NCI-H748 treated with DMSO at 0.1 percent for 48 hours (cell line): ENCODE data around the gene RAB11FIP2.
"Not testable (repeated sequence)": the region's sequence is repeated elsewhere in the genome, so short reads cannot be mapped to it uniquely, and the experiment has no call there.

Experiments used
- DNase-seq: peaks from one replicate; lab custom pipeline; 2025; lab: John Stamatoyannopoulos, UW

Gene RAB11FIP2, protein sequence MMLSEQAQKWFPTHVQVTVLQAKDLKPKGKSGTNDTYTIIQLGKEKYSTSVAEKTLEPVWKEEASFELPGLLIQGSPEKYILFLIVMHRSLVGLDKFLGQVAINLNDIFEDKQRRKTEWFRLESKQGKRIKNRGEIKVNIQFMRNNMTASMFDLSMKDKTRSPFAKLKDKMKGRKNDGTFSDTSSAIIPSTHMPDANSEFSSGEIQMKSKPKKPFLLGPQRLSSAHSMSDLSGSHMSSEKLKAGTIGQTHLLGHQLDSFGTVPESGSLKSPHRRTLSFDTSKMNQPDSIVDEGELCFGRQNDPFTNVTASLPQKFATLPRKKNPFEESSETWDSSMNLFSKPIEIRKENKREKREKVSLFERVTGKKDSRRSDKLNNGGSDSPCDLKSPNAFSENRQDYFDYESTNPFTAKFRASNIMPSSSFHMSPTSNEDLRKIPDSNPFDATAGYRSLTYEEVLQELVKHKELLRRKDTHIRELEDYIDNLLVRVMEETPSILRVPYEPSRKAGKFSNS

DNA sequence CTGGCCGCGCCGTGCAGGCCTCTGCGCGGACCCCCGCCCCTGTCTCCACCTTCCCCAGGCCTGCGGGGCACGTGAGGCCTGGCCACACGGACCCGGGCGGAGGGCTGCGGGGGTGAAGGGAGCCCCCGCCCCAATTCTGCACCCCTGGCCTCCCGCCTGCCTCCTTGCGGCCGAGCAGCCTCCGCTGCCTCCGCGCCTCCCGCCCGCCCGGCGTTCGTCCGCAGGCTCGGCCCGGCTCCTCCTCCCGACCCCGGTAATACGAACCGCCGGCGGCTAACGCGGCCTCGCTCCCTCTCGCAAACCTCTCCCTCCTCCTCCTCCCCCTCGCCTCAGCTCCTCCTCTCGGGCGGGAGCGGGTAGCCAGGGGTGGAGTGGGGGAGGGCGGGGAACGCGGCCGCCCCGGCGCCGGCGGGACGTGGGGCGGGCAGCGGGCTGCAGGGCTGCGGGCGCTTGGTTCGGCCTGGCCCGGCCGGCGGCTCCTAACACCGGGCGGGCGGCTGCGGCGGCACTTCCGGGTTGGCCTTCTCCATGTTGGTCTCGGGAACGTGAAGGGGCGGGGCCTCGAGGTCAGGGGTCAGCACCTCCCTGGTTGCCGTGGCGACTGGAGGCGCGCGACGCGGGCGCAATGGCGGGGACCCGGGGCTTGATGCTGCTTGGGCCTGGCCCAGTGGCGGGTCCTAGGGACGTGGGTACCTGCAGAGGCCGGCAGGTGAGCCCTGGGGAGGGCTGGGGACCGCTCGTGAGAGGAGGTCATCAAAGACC, at the start of gene RAB11FIP2:
Gene RAB11FIP2 (minus strand): TSS at position 547 of the 762 bp plus-strand sequence. CDS start 778 bp downstream, outside the sequence.
- DNase-seq: peak; percentile 55

DNA sequence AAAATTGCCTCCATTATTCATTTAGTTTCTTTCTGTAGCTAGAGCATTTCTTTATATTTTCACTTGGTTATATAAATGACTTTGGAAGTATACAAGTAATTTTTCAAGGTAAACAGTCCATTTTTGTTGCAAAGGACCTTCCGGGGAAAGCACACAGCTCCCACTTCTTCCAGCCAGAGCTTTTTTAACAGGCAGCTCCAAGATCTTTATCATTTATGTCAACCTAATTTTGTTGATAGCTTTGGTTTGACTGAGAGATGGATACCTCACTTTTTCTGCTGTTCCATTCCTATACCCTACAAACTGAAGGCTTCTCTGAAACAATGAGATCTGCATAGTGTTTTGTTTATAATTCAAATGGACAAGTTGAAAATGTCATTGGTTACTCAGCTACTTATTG, 49.3 kb upstream of the RAB11FIP2 start:
- no peak for DNase-seq

DNA sequence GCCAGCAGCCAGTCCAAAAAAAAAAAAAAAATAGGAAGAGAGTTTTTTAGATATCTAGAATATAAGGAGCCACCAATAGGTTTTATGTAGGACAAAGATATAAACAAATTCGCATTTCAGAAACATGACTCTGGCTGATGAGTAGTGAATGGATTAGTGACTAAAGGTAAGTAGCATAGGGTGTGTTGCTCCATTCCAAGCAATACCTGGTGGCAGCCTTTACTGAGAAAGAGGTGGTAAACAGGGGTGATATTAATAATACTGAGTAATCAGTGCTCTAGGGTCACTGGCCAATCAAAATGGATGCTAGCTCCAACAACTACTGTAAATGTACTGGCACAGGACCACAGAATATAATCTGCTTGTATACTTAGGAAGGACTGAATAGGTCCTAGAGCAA, 45.5 kb upstream of the RAB11FIP2 start:
- no peak for DNase-seq

DNA sequence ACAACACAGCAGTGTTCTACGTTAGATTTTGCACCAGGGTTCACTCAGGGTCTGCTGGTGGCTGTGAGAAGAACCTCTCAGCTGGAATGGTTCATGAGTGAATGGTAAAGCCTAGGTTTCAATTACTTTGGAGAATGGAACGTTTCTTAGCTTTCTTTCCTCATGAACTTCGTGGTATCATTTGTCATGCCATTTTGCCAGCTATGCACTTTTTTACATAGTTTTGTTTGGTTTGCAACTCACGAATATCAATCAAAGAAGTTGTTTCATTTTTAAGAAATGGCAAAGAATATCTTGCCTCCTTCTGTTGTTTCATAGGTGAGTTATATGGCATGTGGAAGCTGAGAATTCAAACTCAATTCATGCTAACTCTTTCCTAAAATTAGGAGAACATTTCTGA, 34.1 kb upstream of the RAB11FIP2 start:
- DNase-seq: no peak

DNA sequence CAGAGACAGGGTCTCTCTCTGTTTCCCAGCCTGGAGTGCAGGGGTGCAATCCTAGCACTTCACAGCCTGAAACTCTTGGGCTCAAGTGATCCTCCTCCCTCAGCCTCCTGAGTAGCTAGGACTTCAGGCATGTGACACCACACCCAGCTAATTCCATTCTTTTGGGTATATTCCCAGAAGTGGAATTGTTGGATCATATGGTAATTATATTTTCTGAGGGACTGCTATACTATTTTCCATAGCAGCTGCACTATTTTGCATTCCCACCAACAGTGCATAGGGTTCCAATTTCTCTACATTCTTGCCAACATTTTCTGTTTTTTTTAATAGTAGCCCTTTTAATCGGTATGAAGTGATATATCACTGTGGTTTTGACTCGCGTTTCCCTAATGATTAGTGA, 30.0 kb upstream of the RAB11FIP2 start:
- no peak for DNase-seq

DNA sequence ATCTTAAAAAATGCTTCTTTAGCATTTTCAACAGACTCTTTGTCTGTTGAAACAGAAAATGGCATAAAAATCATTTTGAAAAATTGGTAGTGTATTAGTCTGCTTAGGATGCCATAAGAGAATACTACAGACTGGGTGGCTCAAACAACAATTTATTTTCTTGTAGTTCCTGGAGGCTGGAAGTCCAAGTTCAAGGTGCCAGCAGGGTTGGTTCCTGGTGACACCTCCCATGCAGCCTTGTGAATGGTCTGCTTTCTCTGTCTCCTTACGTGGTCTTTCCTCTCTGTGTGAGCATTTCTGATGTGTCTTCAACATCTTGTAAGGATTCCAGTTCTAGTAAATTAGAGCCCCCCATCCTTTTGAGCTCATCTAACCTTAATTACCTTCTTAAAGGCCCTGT, 26.1 kb upstream of the RAB11FIP2 start:
- DNase-seq: no peak

DNA sequence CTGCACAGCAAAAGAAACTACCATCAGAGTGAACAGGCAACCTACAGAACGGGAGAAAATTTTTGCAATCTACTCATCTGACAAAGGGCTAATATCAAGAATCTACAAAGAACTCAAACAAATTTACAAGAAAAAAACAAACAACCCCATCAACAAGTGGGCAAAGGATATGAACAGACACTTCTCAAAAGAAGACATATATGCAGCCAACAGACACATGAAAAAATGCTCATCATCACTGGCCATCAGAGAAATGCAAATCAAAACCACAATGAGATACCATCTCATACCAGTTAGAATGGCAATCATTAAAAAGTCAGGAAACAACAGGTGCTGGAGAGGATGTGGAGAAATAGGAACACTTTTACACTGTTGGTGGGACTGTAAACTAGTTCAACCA, 20.6 kb upstream of the RAB11FIP2 start:
- DNase-seq: not testable (repeated sequence)

DNA sequence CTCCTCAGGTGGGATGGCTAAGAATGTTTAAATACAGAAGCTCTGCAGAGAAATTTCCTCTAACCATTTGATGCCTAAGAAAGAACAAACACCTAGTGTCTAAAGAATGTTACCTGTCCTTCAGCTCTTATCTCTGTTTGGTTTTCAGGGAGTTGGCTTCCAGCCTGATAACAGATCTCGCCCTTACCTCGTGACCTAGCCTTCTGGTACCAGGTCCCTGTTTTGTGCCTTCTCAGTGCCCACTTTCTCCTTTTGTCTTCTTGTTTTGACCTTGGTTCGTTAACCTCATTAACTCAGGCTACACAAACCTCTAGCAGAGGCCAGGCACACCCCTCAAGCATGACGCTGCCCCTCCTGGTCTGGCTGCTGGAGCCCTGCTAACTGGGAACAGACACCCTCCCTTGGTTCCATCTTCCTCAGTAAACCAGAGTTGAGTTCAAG, 16.1 kb upstream of the RAB11FIP2 start:
- DNase-seq: no peak

DNA sequence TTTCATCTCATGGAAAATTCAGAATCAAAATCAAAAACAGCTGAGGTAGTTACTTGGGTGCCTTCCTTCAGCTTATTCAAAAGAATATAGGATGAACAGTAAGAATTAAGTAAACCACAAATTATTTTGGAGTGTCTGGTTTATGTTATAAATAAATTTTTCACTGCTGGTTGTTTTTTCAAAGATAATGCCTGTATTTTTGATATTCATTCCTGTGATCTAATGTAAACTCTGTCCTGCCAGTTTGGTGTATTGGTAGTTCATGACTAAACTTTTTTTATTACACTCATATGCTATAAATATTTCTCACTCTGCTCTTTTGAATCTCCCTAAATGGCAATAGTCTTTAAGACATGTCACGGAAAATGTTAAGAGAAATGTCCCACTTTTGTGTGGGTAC, 11.6 kb upstream of the RAB11FIP2 start:
- no peak for DNase-seq

DNA sequence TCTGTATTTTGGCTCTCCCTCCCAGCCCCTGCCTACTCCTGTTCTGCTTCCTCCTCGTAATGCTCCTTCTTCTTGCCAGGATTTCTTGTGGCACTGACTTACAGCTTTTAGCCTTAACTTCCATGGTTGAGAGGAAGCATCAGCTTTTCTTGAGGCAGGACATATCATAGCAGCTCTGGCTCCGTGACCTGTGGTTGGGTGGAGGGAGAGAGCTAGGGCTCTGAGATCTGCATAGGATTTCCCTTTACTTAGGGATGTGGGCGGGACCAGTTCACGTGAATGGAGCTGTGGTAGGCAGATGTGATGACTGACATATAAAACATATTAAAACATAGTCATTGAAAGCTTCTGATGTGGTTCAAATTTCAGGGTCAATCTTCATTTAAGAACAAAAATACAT, 10.6 kb upstream of the RAB11FIP2 start:
- no peak for DNase-seq

DNA sequence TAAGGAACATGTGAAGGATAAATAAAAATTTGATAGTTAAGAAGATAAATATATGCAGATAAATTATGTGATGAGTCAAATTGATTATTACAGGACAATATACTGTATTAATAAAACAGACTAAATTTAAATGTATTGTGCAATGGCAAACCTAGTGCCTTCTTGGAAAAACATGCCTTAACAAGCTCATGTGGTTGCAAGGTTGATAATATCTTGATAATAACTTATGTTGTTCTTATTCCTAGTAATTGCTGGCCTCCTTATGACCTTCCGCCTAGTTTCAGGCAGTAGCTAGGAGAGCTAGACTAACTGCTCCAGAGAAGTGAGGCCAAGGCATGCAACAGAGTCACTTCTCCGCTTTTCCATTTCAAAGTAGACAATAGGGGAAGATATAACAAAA, 7.6 kb upstream of the RAB11FIP2 start:
- no peak for DNase-seq

DNA sequence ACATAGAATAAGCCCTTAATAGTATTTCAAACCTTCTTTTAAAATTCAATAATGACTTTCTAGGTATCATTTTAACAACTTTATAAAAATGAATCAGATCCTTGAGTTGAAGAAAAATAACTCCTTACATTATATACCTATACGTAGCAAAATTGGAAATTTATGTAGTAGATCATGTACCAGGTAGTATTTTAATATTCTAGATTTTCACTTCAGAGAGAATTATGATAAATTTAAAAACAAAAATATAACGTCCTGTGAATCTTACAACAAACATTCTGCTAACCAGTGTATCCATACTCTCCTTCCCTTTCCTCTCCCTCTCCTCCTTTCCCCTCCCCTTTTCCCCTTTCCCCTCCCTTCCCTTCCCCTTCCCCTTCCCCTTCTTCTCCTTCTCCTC, 6.1 kb upstream of the RAB11FIP2 start:
- no peak for DNase-seq

DNA sequence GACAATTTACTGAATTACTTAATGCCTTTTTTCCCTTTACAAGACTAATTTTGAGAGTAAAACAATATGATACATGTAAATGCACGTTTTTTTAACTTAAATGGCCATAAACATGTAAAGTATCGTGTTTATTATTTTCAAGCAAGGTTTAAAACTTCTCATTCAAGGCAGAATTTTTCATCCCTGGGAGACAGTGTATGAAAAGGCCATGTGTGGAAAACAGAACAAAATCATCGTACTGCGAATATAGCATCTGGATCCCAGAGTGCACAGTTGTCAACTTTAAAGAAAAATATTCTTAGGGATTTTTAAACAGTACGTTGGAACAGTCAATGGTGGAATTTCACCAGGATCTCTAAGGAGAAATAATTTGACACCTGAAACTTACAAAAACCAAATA, 1.1 kb upstream of the RAB11FIP2 start:
- DNase-seq: no peak

DNA sequence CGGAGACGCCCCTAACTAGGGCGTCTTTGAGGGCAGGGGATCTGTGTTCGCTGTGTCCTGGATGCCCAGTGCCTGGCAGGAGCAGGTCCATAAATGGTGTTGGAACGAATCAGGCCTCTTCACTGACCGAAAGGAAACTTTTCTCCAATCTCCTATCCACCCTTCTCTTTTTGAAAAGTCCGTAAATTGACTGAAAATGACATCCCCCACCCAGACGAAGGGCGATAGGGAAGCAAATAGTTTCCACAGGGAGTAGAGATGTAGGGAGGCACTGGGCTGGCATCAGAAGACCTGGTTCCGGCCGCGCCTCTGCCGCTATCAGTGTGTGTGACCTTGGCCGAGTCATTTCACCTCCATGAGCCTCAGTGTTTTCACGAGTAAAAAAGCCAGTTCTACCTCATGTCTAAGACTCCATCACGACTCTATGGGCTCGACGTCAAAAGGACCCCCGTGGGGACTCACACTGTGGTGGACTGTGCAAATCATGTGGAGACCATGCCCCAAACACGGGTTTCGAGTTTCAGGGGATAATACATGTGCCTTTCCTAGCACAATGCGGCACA, 497 bp upstream of the RAB11FIP2 start:
- DNase-seq: peak; percentile 44

DNA sequence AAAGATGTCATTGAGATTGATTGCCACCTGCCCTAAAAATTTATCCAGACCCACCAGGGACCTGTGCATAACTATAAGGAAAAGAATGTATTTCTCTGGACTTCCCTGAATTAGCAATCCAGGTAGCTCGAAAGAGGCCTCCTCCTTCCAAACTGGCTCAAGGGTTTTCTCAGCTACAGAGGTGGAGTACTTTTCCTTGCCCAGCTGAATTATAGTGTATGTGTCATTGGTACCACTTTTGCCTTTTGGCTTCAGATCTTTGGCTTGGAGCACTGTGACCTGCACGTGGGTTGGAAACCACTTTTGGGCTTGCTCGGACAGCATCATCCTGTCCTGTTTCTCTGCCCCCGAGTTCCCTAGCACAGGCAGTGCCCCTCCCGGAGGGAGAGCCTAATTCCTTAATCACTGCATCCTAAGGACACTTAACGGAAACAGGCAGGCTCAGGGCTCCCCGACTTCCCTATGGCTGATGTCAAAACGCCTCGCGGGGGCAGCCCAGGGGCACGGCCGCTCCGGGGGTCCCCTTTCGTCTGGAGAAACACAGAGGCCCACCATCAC, 825 bp downstream of the RAB11FIP2 start:
- peak; percentile 10 for DNase-seq

DNA sequence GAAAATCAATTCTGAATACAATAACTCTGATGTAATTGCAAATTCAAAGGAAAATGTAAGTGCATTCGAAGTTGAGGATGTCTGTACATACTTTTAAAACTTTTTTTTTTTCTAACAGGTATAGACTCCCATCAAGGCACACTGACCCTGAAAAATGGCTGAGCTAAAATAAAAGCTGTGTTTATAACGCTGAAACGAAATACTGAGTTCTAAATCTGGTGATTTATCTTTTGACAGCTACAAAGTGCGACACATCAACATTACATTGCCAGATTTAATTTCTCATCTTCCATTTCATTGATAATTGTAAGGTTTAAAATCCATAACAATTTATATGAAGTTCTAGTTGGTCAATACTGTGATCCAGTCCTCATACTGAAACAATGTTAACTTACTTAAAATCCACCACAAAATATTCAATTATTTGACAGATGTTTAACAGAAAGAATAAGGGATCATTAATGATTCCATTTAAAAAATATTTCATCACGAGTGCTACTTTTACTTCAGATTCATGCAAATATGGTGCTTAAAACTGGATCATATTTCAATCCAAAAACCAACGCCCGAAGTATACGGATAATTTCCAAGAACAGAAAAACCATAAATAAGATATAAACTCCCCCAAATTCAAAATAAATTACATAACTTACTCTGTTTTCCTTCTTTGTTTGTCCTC, 1.4 kb downstream of the RAB11FIP2 start:
- DNase-seq: no peak

DNA sequence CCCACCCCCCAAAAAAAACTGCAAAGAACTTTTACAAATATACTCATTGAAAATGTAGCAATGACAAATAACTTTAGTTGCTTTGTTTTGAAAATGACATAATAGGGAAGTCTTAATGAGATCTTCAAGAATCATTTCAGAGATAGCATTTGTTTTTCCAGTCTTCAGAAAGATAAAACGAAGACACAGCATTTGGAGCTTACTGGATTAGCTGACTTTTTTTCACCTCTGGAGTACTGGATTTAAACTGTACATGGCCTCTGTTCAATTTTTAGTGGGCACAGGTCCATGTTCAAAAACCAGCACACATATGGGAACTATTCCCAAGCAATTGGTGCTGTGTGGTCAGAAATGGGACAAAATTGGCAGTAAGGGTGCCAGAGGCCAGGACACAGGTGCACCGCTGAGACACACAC, 3.9 kb downstream of the RAB11FIP2 start:
- DNase-seq: no peak

DNA sequence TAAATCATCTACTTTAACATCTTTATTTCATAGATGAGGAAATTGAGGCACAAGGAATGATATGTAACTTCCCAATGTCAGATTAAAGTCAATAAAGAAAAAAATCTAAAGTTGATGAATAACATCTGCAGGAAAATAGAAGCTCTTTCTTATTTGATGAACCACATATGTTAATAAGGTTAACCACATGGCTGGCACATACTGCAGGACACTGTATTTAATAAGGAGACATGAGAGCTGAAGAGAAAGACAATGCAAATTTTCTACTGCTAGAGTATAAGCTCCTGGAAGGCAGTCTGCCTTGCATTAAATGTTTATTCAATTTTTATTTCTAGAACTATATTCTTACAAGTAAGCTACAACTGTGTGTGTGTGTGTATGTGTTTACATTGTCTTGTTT, 4.4 kb downstream of the RAB11FIP2 start:
- DNase-seq: no peak

DNA sequence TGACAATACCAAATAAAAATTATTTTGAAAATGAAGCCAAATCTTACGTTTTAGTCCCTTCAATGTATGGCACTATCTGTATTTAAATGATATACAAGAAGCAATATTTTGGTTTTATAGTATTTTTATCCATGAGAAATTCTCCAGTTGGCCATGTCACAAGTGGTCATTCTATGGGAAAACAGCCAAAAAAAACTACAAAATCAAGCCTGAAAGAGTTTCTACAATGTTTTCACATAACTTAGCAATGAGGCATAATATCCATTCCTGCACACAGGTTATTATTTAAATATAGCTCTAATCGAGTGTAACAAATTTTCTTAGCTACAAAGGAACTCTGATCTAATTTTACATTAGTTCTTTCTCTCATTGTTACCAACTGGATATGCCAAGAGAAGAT, 5.4 kb downstream of the RAB11FIP2 start:
- DNase-seq: no peak

DNA sequence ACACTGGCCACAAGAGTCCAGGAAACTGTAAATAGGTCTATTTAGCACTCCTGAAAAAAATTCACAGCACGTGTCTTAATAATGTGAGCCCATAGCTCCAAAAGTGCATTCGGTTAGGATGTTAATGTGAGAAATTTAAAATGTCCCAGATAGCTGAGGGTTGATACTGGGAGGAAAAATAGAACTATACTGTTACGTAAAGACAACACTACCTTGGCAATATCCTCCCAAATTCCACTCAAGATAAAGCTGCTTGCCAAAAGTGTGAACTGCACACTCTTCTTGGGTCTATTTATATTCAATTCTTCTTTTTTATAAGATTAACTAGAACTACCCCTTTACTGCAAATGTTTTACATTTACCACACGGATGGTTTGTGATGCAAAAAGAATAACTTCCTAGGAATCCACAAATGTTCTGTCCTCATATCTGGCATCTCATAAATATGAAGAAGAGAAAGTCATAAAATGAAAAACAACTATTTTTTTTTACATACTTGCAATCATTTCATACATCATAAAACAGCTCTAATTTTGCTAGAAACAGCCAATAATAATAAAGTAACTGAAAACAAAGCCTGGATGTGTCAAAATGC, 10.4 kb downstream of the RAB11FIP2 start:
- no peak for DNase-seq

DNA sequence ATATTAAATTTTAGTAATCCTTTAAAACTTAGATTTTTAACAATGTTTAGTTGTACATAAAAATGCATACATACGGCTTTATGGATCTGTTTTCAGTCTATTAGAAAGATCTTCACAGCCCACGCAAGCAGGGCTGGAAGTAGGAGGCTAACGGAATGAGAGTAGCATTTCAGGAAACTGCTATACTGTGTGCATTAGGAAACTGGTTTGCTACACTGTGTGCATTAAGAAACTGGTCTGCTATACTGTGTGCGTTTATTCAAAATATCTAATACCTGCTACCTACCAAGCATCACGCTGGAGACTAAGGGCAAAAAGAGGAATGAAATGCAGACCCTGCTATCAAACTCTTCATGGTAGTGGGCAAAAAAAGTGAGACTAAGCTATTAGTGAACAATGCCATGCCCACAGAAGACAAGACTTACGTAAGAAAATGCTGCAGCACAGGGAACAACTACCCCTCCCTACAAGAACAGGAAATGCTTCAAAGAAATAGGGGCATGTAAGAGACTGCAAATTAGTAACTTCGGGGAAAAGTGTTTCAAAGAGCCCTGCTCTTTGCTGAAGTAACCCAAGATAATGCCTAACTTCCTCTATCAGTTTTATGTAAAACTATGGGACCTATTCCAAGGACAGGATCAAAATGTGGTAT, 11.3 kb downstream of the RAB11FIP2 start:
- no peak for DNase-seq
